Measurements from ENCODE around the gene PHLPP2.
A peak's percentile ranks its signal among the peaks of the same experiment; 100 is the strongest.

- TF ChIP-seq EZH2 (IDR thresholded peaks at IDR 0.05; ENCODE audit: borderline replicate concordance, low read length) = no peak
- peak; percentile 61 for TF ChIP-seq CTCF (IDR thresholded peaks at IDR 0.05; ENCODE audit: low read length)
Measured at GRCh38 chr16:71645450-71645849, 79.1 kb downstream of the PHLPP2 start.

Measured in OCI-LY1 (cell line).